GM12873 (cell line): ENCODE data around the gene PHF19.

Experiments
- CTCF ChIP-seq: IDR thresholded peaks from 2 replicates; pipeline ENCODE4 v1.5.1; 2012; ENCODE audit warnings: low read depth, mild to moderate bottlenecking, moderate library complexity, low read length, control low read depth; ENCODE audit not compliant: insufficient read depth; ENCODE audit errors: missing control alignments

The PHF19 gene

GRCh38 chr9:120921661-120922181, 44.7 kb upstream of the PHF19 start:
- no peak for TF ChIP-seq CTCF

DNA sequence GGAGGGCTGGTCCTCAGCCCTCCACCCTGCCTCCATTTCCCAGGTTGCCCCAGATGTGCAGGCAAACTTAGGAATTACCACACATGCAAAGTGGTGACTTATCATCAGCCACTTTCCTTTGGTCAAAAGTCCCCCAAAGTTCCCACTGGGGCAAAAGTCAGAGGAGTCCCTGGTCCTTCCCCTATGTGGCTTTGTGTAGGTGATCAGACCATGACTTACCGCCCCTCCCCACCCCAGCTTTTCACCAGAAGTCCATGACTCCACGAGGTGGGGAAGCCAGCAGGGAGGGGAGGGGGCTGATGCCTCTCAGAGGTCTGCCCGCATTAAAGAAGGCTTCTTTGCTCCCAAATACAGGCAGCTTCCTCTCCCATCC, 43.8 kb upstream of the PHF19 start:
- TF ChIP-seq CTCF: no peak

DNA sequence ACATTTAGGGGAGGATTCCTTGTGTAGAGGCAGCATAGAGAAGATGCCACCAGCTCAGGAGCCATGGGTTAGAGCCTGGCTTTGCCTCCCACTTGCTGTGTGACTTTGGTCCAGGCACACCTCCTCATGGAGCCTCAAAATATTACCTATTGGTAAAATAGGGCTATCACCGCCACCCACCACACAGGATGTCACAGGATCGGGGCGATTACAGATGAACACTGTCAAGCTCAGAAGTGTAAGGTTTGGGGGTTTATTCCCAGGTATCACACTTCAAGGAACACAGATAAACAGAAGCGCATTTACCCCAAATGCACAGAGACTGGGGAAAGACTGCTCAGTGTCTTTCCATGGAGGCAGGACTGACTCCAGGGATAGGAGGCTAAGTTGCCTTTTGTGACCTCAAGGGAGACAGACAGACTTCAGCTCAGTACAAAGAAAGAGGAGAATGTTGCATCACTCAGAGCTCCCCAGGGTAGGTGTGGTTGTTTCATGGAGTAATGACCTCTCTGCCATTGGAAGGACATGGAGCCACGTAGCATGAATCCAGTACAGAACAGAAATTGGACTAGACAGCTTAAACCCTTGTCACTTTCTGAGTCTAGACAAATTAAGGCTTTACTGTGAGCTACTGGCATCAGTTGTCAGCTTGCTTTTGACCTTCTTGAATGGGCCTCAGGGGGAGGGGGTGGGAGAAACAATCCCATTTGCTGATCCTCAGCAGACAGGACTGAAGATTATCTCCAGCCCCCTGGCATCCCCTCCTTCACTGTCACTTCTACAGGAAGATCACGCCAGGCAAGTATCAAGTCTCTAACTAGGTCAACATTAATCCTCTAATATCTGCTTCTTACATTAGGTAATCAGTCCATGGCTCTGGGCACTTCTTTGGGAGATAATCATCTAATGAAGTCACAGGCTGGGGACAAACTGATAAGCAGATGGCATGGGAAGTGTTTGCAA, 43.1 kb upstream of the PHF19 start:
- TF ChIP-seq CTCF: no peak

DNA sequence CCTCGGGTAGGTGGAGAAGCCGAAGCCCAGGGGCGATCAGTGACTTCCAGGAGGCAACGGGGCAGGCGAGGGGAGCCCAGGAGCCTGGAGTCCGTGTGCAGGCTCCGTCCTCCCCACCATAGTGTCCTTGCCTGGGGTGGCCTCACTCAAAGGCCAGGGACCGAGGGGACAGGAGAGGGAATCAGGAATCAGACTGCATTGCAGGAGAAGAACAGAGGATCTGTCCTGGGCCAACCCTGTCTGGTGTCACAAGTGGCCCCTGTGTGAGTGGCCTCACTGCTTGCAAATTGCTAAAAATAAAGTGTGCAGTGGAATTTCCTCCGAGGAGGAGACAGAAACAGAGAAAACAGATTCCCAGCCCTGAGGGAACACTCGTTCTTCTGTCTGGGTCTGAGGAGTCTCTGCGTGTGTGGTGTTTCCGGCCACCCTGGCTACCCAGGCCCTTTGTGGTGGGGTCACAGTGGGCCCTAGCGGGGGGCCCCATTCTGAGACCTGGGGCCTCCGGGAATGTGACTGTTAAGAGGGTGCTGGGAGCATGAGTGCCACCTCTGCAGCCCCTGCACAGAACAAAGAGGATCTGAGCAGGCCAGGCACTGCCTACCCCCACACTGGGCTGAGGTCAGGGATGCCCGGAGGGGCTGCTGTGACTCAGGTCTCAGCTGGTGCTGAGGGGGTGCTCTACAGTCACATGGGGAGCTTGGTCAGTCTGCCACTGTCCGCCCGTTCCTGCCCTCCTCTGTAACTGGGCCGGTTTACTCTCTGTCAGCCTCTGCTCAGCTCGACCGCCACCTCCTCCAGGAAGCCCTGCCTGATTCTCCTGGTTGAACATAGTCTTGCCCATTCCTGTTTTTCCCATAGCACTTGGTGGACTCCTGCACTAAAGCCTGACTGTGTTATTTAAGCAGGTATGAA, 42.2 kb upstream of the PHF19 start:
- no peak for TF ChIP-seq CTCF

GRCh38 chr9:120917929-120918762, 41.2 kb upstream of the PHF19 start:
- no peak for TF ChIP-seq CTCF

DNA sequence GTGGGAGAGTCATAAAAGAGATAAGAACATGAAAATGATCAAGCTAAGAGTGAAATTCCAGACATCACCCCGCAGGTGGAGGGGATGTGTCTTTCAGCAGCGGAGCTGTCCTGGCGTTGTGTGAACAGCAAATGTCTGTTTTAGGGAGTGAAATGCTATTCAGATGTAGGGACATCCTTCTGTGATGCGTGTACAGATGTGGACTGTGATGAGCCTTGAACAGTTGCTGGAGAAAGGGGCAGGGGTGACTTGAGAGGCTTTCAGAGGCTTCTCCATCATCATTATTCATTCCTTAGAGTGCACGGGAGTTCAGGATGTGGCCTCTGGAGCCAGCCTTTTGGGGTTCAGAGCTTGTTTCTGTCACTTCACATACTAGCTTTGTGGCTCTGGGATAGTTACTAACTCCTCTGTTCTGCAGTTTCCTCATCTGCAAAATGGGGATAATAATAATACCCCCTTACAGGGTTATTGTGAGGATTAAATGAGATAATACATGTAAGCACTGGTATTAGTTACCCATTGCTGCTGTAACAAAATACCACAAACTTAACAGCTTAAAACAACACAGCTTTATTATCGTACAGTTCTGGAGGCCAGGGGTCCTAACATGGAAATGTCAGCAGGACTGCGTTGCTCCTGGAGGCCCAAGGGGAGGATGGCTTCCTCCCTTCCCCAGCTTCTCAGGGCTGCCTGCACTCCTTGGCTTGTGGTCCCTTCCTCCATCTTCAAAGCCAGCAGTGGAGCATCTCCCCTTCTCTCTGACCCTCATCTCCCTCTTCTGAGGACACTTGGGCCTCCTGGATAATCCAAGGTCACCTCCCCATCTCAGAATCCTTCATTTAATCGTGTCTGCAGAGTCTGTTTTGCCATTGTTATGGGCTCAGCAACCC, 40.2 kb upstream of the PHF19 start:
- TF ChIP-seq CTCF: no peak
